ENCODE results near the gene PLCXD3.
A peak's percentile ranks its signal among the peaks of the same experiment; 100 is the strongest.

The PLCXD3 gene

DNA sequence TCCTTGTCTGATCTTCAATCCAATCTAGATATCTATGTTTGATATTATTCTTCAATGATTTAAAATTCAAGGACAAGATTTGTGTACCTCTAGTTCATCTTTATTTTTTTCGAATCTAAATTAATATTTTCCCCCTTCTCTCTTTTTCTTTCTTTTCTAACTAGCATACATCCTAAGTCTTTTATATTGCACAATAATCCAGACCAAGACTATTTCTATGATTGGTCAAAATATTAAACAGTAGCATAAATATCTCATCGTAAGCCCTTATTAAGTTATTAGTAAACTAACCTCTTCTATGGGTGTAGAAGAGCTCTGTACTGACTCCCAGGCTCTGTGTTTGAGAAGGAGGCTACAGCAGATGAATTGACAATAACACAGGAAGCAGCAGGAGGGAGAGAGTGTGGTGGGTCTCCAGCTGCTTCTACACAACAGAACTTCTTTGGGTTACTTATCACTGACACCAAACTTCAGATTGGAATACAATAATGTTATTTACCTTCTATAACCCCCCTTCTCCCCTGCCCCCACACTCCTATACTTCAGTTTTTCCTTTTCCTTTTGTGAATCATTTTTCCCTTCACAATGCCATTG, 11.9 kb upstream of the PLCXD3 start:
- no peaks in the 10 kb centered on the region for H3K9me3 ChIP-seq (ENCODE audit: control insufficient read depth in 2 of 2, low read length in 2 of 2)

GRCh38 chr5:41519801-41520200, 9.4 kb upstream of the PLCXD3 start:
- Histone ChIP-seq H3K4me3 (ENCODE audit: low read length in 2 of 2) (no peak overlapping the region), H3K27me3 (ENCODE audit: control insufficient read depth in 1 of 2, insufficient read depth in 2 of 2, low read length in 2 of 2) (no peaks in the 10 kb centered on the region), H3K9me3 (ENCODE audit: control insufficient read depth in 2 of 2, low read length in 2 of 2) (no peaks in the 10 kb centered on the region), H3K4me1 (ENCODE audit: control insufficient read depth, insufficient read depth, low read length) (no peaks in the 10 kb centered on the region), H3K9ac (ENCODE audit: low read length in 2 of 2) (no peak overlapping the region), H3K27ac (ENCODE audit: low read length) (no peak overlapping the region), H3K36me3 (ENCODE audit: control insufficient read depth in 2 of 2, insufficient read depth in 2 of 2, low read length in 2 of 2) (no peaks in the 10 kb centered on the region)

More for the DNA sequence above, 11.9 kb upstream of the PLCXD3 start:
- Histone ChIP-seq H3K27me3 (ENCODE audit: control insufficient read depth in 1 of 2, insufficient read depth in 2 of 2, low read length in 2 of 2) (no peaks in the 10 kb centered on the region), H3K4me1 (ENCODE audit: control insufficient read depth, insufficient read depth, low read length) (no peaks in the 10 kb centered on the region), H3K9ac (ENCODE audit: low read length in 2 of 2) (no peak overlapping the region), H3K36me3 (ENCODE audit: control insufficient read depth in 2 of 2, insufficient read depth in 2 of 2, low read length in 2 of 2) (no peaks in the 10 kb centered on the region), H3K27ac (ENCODE audit: low read length) (no peak overlapping the region), H3K4me3 (ENCODE audit: low read length in 2 of 2) (no peak overlapping the region)

DNA sequence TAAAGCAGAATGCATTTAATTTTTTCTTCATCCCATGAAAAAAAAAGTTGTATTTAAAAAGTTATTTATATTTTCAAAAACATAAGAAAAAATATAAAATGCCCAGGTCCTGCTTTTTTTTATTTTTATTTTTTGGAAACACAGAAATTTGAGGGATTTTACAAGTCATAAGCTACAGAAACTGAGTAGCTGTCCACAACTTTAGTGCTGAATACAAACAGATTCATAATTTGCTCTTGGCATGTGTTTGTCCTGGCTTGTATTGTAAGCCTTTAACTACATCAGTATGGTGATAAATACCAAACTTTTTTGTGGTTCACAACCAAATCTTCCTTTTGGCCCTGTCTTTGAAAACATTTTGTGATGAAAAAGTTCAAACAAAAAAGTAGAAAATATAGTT, 7.5 kb upstream of the PLCXD3 start:
- Histone ChIP-seq H3K4me1 (ENCODE audit: control insufficient read depth, insufficient read depth, low read length) (no peaks in the 10 kb centered on the region), H3K4me3 (ENCODE audit: low read length in 2 of 2) (no peak overlapping the region), H3K9ac (ENCODE audit: low read length in 2 of 2) (no peak overlapping the region), H3K27me3 (ENCODE audit: control insufficient read depth in 1 of 2, insufficient read depth in 2 of 2, low read length in 2 of 2) (no peaks in the 10 kb centered on the region), H3K36me3 (ENCODE audit: control insufficient read depth in 2 of 2, insufficient read depth in 2 of 2, low read length in 2 of 2) (no peaks in the 10 kb centered on the region), H3K9me3 (ENCODE audit: control insufficient read depth in 2 of 2, low read length in 2 of 2) (no peaks in the 10 kb centered on the region), H3K27ac (ENCODE audit: low read length) (no peak overlapping the region)

GRCh38 chr5:41511241-41511640, 840 bp upstream of the PLCXD3 start:
- H3K9ac ChIP-seq (ENCODE audit: low read length in 2 of 2), result no peak overlapping the region
- H3K9me3 ChIP-seq (ENCODE audit: control insufficient read depth in 2 of 2, low read length in 2 of 2), result no peaks in the 10 kb centered on the region
- H3K4me1 ChIP-seq (ENCODE audit: control insufficient read depth, insufficient read depth, low read length), result peaks cover 16% of the 10 kb centered on the region
- no peak overlapping the region for H3K27ac ChIP-seq (ENCODE audit: low read length)
- no peaks in the 10 kb centered on the region for H3K36me3 ChIP-seq (ENCODE audit: control insufficient read depth in 2 of 2, insufficient read depth in 2 of 2, low read length in 2 of 2)
- H3K4me3 ChIP-seq (ENCODE audit: low read length in 2 of 2), result no peak overlapping the region
- peaks cover 19% of the 10 kb centered on the region in 2 donors for H3K27me3 ChIP-seq (ENCODE audit: control insufficient read depth in 1 of 2, insufficient read depth in 2 of 2, low read length in 2 of 2)

- peak overlapping the region; percentile 11 to 13 for H3K9ac ChIP-seq (ENCODE audit: low read length in 2 of 2)
- H3K27me3 ChIP-seq (ENCODE audit: control insufficient read depth in 1 of 2, insufficient read depth in 2 of 2, low read length in 2 of 2), result peaks cover 19% of the 10 kb centered on the region in 2 donors
- peaks cover 16% of the 10 kb centered on the region for H3K4me1 ChIP-seq (ENCODE audit: control insufficient read depth, insufficient read depth, low read length)
- H3K9me3 ChIP-seq (ENCODE audit: control insufficient read depth in 2 of 2, low read length in 2 of 2), result no peaks in the 10 kb centered on the region
- H3K4me3 ChIP-seq (ENCODE audit: low read length in 2 of 2), result peak overlapping the region; percentile 62 to 78
- no peak overlapping the region for H3K27ac ChIP-seq (ENCODE audit: low read length)
- no peaks in the 10 kb centered on the region for H3K36me3 ChIP-seq (ENCODE audit: control insufficient read depth in 2 of 2, insufficient read depth in 2 of 2, low read length in 2 of 2)
Observed at GRCh38 chr5:41509399-41510175, 814 bp downstream of the PLCXD3 start.

DNA sequence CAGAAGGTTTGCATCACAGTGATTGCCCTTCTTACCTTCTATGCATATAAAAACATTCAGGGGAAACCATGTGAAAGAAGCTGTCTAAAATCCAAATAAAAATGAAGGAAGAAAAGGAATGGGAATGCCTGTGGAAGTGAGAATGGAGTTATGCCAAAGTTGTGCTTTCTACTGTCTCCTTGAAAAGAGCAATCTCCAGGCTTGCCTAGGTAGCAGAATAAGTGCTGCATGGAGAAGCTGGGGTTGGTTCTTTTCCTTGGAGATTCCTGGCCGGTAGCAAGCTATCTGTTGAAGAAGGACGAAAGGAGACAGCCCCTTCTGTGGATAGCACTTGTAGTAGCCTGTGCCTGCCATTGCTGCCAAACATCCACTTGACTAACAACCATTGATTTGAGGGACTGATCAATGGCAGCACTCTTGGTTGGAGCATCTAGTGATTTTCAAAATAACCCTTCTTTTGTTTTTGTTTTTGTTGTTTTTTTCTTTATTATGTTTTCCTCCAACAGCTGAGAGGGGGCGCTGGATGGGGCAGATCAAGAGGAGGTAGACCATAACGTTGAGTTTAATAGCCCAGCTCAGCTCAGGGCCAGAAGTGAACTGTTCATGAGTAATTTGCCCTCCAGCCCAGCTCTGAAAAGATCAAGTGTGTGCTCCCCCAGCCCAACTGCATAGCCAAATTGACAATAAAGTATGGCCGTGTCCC, 1.6 kb downstream of the PLCXD3 start:
- peak overlapping the region; percentile 62 to 78 for H3K4me3 ChIP-seq (ENCODE audit: low read length in 2 of 2)
- H3K27me3 ChIP-seq (ENCODE audit: control insufficient read depth in 1 of 2, insufficient read depth in 2 of 2, low read length in 2 of 2), result peaks cover 19% of the 10 kb centered on the region in 2 donors
- no peaks in the 10 kb centered on the region for H3K36me3 ChIP-seq (ENCODE audit: control insufficient read depth in 2 of 2, insufficient read depth in 2 of 2, low read length in 2 of 2)
- no peaks in the 10 kb centered on the region for H3K9me3 ChIP-seq (ENCODE audit: control insufficient read depth in 2 of 2, low read length in 2 of 2)
- H3K27ac ChIP-seq (ENCODE audit: low read length), result no peak overlapping the region
- H3K4me1 ChIP-seq (ENCODE audit: control insufficient read depth, insufficient read depth, low read length), result peaks cover 16% of the 10 kb centered on the region
- H3K9ac ChIP-seq (ENCODE audit: low read length in 2 of 2), result no peak overlapping the region

DNA sequence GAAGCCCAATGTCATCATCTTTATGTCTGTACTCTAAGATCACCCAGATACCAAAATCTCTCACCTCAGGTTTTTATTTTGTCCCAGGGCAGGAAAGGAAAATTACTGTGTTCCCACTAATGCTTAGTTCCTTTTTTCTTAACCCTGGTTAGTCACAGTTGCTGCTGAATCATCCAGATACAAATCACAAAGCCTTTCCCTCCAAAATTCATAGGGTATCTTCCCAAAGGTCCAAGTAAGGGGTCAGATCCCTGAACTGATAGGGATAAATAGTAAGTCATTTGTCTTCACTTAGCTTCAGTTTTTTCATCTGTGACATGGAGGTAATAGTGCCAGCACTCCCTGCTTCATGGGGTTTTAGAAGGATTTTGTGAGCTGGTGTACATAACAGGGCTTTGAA, 2.2 kb downstream of the PLCXD3 start:
- Histone ChIP-seq H3K27ac (ENCODE audit: low read length) (no peak overlapping the region), H3K4me1 (ENCODE audit: control insufficient read depth, insufficient read depth, low read length) (peaks cover 16% of the 10 kb centered on the region), H3K9ac (ENCODE audit: low read length in 2 of 2) (no peak overlapping the region), H3K4me3 (ENCODE audit: low read length in 2 of 2) (peak overlapping the region in 1 of 2 donors; percentile 16), H3K36me3 (ENCODE audit: control insufficient read depth in 2 of 2, insufficient read depth in 2 of 2, low read length in 2 of 2) (no peaks in the 10 kb centered on the region), H3K27me3 (ENCODE audit: control insufficient read depth in 1 of 2, insufficient read depth in 2 of 2, low read length in 2 of 2) (peaks cover 19% of the 10 kb centered on the region in 2 donors), H3K9me3 (ENCODE audit: control insufficient read depth in 2 of 2, low read length in 2 of 2) (no peaks in the 10 kb centered on the region)

DNA sequence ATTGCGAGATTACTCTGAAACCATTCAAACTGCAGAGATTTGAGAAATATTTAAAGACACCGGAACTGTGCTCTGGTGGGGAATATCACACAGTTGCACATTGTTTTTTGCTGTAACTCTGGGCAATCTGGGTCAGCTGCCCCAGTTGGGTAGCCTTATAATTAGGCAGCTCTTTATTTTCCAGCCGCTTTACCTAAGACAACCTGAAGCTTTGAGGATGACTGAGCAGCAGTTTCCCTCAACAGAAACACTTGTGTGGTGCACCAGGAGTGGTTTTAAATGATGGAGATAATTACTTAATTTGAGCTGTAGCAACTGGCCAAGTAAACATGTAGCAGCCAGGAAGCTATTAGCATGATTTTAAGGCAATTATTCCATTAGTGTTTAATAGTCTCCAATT, 2.9 kb downstream of the PLCXD3 start:
- H3K4me1 ChIP-seq (ENCODE audit: control insufficient read depth, insufficient read depth, low read length), result peaks cover 16% of the 10 kb centered on the region
- peaks cover 19% of the 10 kb centered on the region in 2 donors for H3K27me3 ChIP-seq (ENCODE audit: control insufficient read depth in 1 of 2, insufficient read depth in 2 of 2, low read length in 2 of 2)
- H3K4me3 ChIP-seq (ENCODE audit: low read length in 2 of 2), result no peak overlapping the region
- H3K27ac ChIP-seq (ENCODE audit: low read length), result no peak overlapping the region
- H3K36me3 ChIP-seq (ENCODE audit: control insufficient read depth in 2 of 2, insufficient read depth in 2 of 2, low read length in 2 of 2), result no peaks in the 10 kb centered on the region
- H3K9me3 ChIP-seq (ENCODE audit: control insufficient read depth in 2 of 2, low read length in 2 of 2), result no peaks in the 10 kb centered on the region
- no peak overlapping the region for H3K9ac ChIP-seq (ENCODE audit: low read length in 2 of 2)

GRCh38 chr5:41503860-41504259, 6.5 kb downstream of the PLCXD3 start:
- Histone ChIP-seq H3K4me3 (ENCODE audit: low read length in 2 of 2) (no peak overlapping the region), H3K27me3 (ENCODE audit: control insufficient read depth in 1 of 2, insufficient read depth in 2 of 2, low read length in 2 of 2) (peaks cover 0 to 3% of the 10 kb centered on the region in 2 donors), H3K4me1 (ENCODE audit: control insufficient read depth, insufficient read depth, low read length) (no peaks in the 10 kb centered on the region), H3K9ac (ENCODE audit: low read length in 2 of 2) (no peak overlapping the region), H3K9me3 (ENCODE audit: control insufficient read depth in 2 of 2, low read length in 2 of 2) (no peaks in the 10 kb centered on the region), H3K27ac (ENCODE audit: low read length) (no peak overlapping the region), H3K36me3 (ENCODE audit: control insufficient read depth in 2 of 2, insufficient read depth in 2 of 2, low read length in 2 of 2) (no peaks in the 10 kb centered on the region)

GRCh38 chr5:41503310-41503709, 7.1 kb downstream of the PLCXD3 start:
- Histone ChIP-seq H3K9ac (ENCODE audit: low read length in 2 of 2) (no peak overlapping the region), H3K4me1 (ENCODE audit: control insufficient read depth, insufficient read depth, low read length) (no peaks in the 10 kb centered on the region), H3K27ac (ENCODE audit: low read length) (no peak overlapping the region), H3K27me3 (ENCODE audit: control insufficient read depth in 1 of 2, insufficient read depth in 2 of 2, low read length in 2 of 2) (peaks cover 0 to 2% of the 10 kb centered on the region in 2 donors), H3K9me3 (ENCODE audit: control insufficient read depth in 2 of 2, low read length in 2 of 2) (no peaks in the 10 kb centered on the region), H3K36me3 (ENCODE audit: control insufficient read depth in 2 of 2, insufficient read depth in 2 of 2, low read length in 2 of 2) (no peaks in the 10 kb centered on the region), H3K4me3 (ENCODE audit: low read length in 2 of 2) (no peak overlapping the region)
